Parathyroid adenoma (tissue), 2 donors: ENCODE data around the gene MUC16.

Experiments used
- H2AFZ ChIP-seq: fragments of 300-600 bp; sonication (generic); one replicate; pipeline ENCODE4 v1.7.0; 2017; ENCODE audit warnings: antibody characterized with exemption, mild to moderate bottlenecking
- H3K27ac ChIP-seq: fragments of 300-600 bp; sonication (generic); one replicate; pipeline ENCODE4 v1.7.0; 2017
- H3K27me3 ChIP-seq: fragments of 300-600 bp; sonication (generic); one replicate; pipeline ENCODE4 v1.7.0; 2017; ENCODE audit warnings: low read length; ENCODE audit not compliant: control insufficient read depth, insufficient read depth
- H3K36me3 ChIP-seq: fragments of 300-600 bp; sonication (generic); one replicate; pipeline ENCODE4 v1.7.0; 2017; ENCODE audit warnings: low read length; ENCODE audit not compliant: control insufficient read depth, insufficient read depth
- H3K4me1 ChIP-seq: fragments of 300-600 bp; sonication (generic); one replicate; pipeline ENCODE4 v1.7.0; 2017; ENCODE audit warnings: control low read depth
- H3K4me2 ChIP-seq: fragments of 300-600 bp; sonication (generic); one replicate; pipeline ENCODE4 v1.7.0; 2017; ENCODE audit warnings: low read length
- H3K4me3 ChIP-seq: fragments of 300-600 bp; sonication (generic); one replicate; pipeline ENCODE4 v1.7.0; 2017; ENCODE audit warnings: low read depth, low read length
- H3K79me2 ChIP-seq: fragments of 300-600 bp; sonication (generic); one replicate; pipeline ENCODE4 v1.7.0; 2017; ENCODE audit warnings: control low read depth
- H3K9ac ChIP-seq: fragments of 300-600 bp; sonication (generic); one replicate; pipeline ENCODE4 v1.7.0; 2017; ENCODE audit warnings: mild to moderate bottlenecking
- H3K9me3 ChIP-seq: fragments of 300-600 bp; sonication (generic); one replicate; pipeline ENCODE4 v1.7.0; 2017; ENCODE audit warnings: low read length; ENCODE audit not compliant: control insufficient read depth
- TF ChIP-seq, protein P1 (sequence below): fragments of 300-600 bp; sonication (generic); IDR thresholded peaks from one replicate; pipeline ENCODE4 v1.7.0; 2017; ENCODE audit warnings: antibody characterized with exemption, mild to moderate bottlenecking
- donor health status: primary hyperparathyroidism.

Gene MUC16

DNA sequence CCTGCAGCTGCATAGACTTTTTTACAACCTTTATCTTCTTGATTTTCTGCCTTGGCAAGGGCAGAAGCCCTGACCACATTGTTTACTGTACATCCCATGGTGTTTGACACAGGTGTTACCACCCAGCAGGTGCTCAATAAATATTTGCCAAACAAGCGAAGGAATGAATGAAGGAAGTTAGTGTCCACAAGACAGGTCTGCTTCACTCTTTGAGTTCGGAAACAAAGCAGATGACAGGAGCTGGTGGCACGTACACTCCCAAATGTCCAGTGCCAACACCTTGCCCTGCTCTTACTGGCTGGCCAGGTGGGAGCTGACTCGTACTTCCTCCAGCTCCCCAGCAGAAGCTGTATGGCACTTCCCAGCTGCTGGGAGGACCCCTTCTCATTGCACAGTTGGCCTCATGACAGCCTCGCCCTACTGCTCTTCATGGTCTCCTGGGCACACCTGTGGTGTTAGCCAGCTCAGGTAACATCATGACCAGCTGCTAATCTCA, 22.0 kb upstream of the MUC16 start:
- TF ChIP-seq, protein P1, sequence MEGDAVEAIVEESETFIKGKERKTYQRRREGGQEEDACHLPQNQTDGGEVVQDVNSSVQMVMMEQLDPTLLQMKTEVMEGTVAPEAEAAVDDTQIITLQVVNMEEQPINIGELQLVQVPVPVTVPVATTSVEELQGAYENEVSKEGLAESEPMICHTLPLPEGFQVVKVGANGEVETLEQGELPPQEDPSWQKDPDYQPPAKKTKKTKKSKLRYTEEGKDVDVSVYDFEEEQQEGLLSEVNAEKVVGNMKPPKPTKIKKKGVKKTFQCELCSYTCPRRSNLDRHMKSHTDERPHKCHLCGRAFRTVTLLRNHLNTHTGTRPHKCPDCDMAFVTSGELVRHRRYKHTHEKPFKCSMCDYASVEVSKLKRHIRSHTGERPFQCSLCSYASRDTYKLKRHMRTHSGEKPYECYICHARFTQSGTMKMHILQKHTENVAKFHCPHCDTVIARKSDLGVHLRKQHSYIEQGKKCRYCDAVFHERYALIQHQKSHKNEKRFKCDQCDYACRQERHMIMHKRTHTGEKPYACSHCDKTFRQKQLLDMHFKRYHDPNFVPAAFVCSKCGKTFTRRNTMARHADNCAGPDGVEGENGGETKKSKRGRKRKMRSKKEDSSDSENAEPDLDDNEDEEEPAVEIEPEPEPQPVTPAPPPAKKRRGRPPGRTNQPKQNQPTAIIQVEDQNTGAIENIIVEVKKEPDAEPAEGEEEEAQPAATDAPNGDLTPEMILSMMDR = no peak

DNA sequence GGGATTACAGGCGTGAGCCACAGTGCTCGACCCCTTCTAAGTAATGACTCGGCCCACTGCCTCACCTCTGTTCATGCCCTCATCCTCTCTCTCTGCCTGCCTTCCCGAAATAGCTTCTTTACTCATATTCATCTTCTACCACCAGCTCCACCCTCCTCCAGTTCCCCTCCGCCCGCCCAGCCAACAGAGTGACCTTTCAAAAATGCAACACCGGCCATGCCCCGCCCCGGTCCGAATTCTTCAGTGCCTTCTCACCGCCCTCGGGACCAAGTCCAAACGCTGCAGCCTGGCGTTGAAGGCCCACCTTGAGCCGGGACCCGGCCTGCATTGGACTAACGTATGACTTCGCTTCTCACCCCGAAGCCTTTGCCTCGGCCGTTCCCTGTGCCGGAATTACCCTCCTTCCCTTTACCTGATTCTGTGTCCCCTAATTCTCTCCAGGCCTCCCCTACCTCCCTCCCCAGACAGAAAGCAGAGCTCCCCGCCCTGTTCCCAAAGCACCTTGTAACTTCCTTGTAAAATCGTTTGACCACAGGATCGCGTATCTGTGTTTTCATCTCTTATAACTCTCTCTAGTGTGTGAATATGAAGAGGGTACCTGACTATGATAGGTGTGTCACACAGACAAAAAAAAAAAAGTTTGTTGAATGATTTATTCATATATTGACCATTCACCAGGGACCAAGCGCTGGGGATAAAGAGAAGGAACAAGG, 8.1 kb upstream of the MUC16 start:
- H3K27me3 ChIP-seq = no peaks in the 10 kb centered on the region
- H3K9me3 ChIP-seq = no peaks in the 10 kb centered on the region
- H3K79me2 ChIP-seq = no peaks in the 10 kb centered on the region
- H3K4me2 ChIP-seq = no peak overlapping the region
- no peak overlapping the region for H3K4me3 ChIP-seq
- H3K36me3 ChIP-seq = no peaks in the 10 kb centered on the region
- H3K4me1 ChIP-seq = no peaks in the 10 kb centered on the region
- no peak overlapping the region for H3K27ac ChIP-seq
- TF ChIP-seq, protein P1 = no peak
- no peak overlapping the region for H3K9ac ChIP-seq
- H2AFZ ChIP-seq = no peak overlapping the region

More for the DNA sequence above, 22.0 kb upstream of the MUC16 start:
- H3K27me3 ChIP-seq = no peaks in the 10 kb centered on the region
- no peaks in the 10 kb centered on the region for H3K9me3 ChIP-seq
- H3K9ac ChIP-seq = no peak overlapping the region
- H2AFZ ChIP-seq = no peak overlapping the region
- no peak overlapping the region for H3K4me3 ChIP-seq
- no peaks in the 10 kb centered on the region for H3K36me3 ChIP-seq
- no peak overlapping the region for H3K4me2 ChIP-seq
- no peaks in the 10 kb centered on the region for H3K4me1 ChIP-seq
- no peaks in the 10 kb centered on the region for H3K79me2 ChIP-seq
- no peak overlapping the region for H3K27ac ChIP-seq

DNA sequence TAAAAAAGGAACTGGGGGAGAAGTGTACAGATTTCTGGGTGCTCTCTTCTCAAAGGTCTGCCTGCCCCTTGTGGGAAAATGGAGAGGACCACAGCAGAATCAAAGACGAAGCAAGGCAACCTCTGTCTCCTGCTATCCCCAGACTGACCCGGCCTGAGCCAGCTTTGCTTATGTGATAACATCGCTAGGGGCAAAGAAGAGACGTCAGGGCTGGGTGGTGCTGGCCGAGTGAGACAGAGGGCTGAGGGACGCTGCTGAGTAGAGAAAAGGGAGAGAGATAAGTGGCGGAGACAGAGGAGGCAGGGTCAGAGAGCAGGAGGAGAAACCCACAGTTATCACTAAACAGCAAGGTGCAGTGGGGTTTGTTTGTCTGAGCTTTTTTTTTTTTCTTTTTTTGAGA, 4.6 kb upstream of the MUC16 start:
- H3K4me1 ChIP-seq = no peaks in the 10 kb centered on the region
- no peaks in the 10 kb centered on the region for H3K27me3 ChIP-seq
- no peaks in the 10 kb centered on the region for H3K79me2 ChIP-seq
- no peak overlapping the region for H3K27ac ChIP-seq
- no peaks in the 10 kb centered on the region for H3K9me3 ChIP-seq
- H3K4me2 ChIP-seq = no peak overlapping the region
- TF ChIP-seq, protein P1 = no peak
- no peak overlapping the region for H3K9ac ChIP-seq
- no peak overlapping the region for H3K4me3 ChIP-seq
- H2AFZ ChIP-seq = no peak overlapping the region
- H3K36me3 ChIP-seq = no peaks in the 10 kb centered on the region

DNA sequence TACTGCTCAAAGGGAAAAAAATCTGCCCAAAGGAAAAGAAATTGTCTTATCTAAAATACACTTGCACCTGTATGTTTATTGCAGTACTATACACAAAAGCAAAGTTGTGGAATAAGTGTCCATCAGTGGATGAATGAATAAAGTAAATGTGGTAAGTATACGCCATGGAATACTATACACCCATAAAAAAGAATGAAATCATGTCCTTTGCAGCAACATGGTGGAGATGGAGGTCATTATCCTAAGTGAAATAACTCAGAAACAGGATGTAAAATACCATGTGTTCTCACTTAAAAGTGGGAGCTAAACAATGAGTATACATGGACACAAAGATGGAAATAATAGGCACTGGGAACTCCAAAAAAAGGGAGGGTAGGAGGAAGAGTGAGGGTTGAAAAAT, 3.8 kb upstream of the MUC16 start:
- no peak overlapping the region for H3K4me3 ChIP-seq
- no peaks in the 10 kb centered on the region for H3K79me2 ChIP-seq
- H3K9ac ChIP-seq = no peak overlapping the region
- H3K36me3 ChIP-seq = no peaks in the 10 kb centered on the region
- no peaks in the 10 kb centered on the region for H3K9me3 ChIP-seq
- H3K27me3 ChIP-seq = no peaks in the 10 kb centered on the region
- no peak overlapping the region for H2AFZ ChIP-seq
- H3K4me1 ChIP-seq = no peaks in the 10 kb centered on the region
- TF ChIP-seq, protein P1 = no peak
- H3K27ac ChIP-seq = no peak overlapping the region
- H3K4me2 ChIP-seq = no peak overlapping the region

DNA sequence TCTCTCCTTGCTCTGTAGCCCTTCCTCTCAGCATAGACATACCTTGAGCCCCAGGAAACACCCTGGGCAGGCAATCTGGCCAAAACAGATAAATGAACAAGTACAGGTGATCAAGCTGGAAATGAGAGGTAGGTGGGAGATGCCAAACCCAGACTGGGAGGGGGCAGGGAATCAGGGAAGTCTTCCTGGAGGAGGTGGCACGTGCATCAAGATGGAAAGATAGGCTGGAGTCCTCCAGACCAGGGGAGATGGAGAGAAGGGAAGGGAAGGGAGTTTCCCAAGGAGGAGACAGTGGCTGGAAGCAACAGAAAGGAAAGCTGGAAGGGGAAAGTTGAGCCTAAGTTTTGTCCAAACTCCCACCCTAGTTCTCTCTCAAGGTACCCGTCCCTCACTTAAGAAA, 1.7 kb upstream of the MUC16 start:
- Histone ChIP-seq H3K27ac (no peak overlapping the region), H3K4me3 (no peak overlapping the region), H3K79me2 (no peaks in the 10 kb centered on the region), H3K4me1 (no peaks in the 10 kb centered on the region), H3K9me3 (no peaks in the 10 kb centered on the region), H3K4me2 (no peak overlapping the region), H3K27me3 (peaks cover 2% of the 10 kb centered on the region), H3K9ac (no peak overlapping the region), H3K36me3 (no peaks in the 10 kb centered on the region), H2AFZ (no peak overlapping the region)
- TF ChIP-seq, protein P1 = no peak
